IMR-90 (cell line): ENCODE data around the gene NACC2. TPM values are rescaled to one million over a fixed set of nuclear protein-coding genes. Genes with fewer than 3 reads are reported as not detected.

Experiments
- ATAC-seq: fragments of 200-7000 bp; cut with Tn5 transposase; 2 replicates; pipeline ENCODE4 v1.9.1; 2020; ENCODE audit warnings: low read depth, mild to moderate bottlenecking, moderate library complexity
- BruUV-seq: library from RNA; stranded (reverse); fragments of 400-500 nt; replicated peaks from 2 replicates; lab custom pipeline; 2021; lab: Mats Ljungman, UMichigan
- CTCF ChIA-PET: fragments of 300-600 bp; formaldehyde crosslinking; extraction: SDS; loops from one replicate; lab custom pipeline; 2021; ENCODE audit warnings: antibody characterized with exemption; lab: Yijun Ruan, JAX
- POLR2A ChIA-PET: fragments of 300-600 bp; sonication (Branson Sonifier 250); formaldehyde crosslinking; loops from one replicate; lab custom pipeline; 2022; ENCODE audit warnings: antibody characterized with exemption; ENCODE audit not compliant: unreplicated experiment; lab: Charles Lee
- DNase-seq: peaks from one replicate; pipeline ENCODE4 v3.0.0; 2013
- H2AFZ ChIP-seq: replicated peaks from 2 replicates; pipeline ENCODE3; 2013; ENCODE audit warnings: low read length, mild to moderate bottlenecking; ENCODE audit not compliant: poor library complexity
- H2AK5ac ChIP-seq: 2 replicates; pipeline ENCODE4 v1.6.1; 2013; ENCODE audit warnings: low read depth, low read length, inconsistent platforms
- H2AK9ac ChIP-seq: replicated peaks from 2 replicates; pipeline ENCODE3; 2013; ENCODE audit warnings: mild to moderate bottlenecking, low read depth, low read length, moderate library complexity; ENCODE audit not compliant: poor library complexity
- H2BK120ac ChIP-seq: 2 replicates; pipeline ENCODE4 v1.6.1; 2013; ENCODE audit warnings: low read depth, low read length, inconsistent platforms
- H2BK15ac ChIP-seq: 3 replicates; pipeline ENCODE4 v1.6.1; 2013; ENCODE audit warnings: low read depth, low read length, inconsistent platforms
- H2BK20ac ChIP-seq: 2 replicates; pipeline ENCODE4 v1.6.1; 2013; ENCODE audit warnings: low read depth, mild to moderate bottlenecking, inconsistent platforms, low read length, moderate library complexity
- H2BK5ac ChIP-seq: 2 replicates; pipeline ENCODE4 v1.6.1; 2013; ENCODE audit warnings: mild to moderate bottlenecking, low read depth, low read length, inconsistent platforms; ENCODE audit not compliant: poor library complexity, severe bottlenecking
- H3K14ac ChIP-seq: replicated peaks from 2 replicates; pipeline ENCODE4 v1.6.1; 2013; ENCODE audit warnings: low read depth, low read length, inconsistent platforms
- H3K18ac ChIP-seq: 2 replicates; pipeline ENCODE4 v1.6.1; 2013; ENCODE audit warnings: low read depth, low read length, control low read depth
- H3K23ac ChIP-seq: 2 replicates; pipeline ENCODE4 v1.6.1; 2013; ENCODE audit warnings: low read depth, low read length, inconsistent platforms
- H3K27ac ChIP-seq: 2 replicates; pipeline ENCODE4 v1.5.1; 2013; ENCODE audit warnings: mild to moderate bottlenecking, control low read depth, low read length; ENCODE audit not compliant: insufficient read depth
- H3K27me3 ChIP-seq: 2 replicates; pipeline ENCODE4 v1.6.1; 2013; ENCODE audit warnings: low read length; ENCODE audit not compliant: control insufficient read depth, insufficient read depth
- H3K36me3 ChIP-seq: 2 replicates; pipeline ENCODE4 v1.6.1; 2013; ENCODE audit warnings: low read length, mixed read lengths; ENCODE audit not compliant: control insufficient read depth, insufficient read depth
- H3K4ac ChIP-seq: 2 replicates; pipeline ENCODE4 v1.6.1; 2013; ENCODE audit warnings: low read depth, low read length, inconsistent platforms
- H3K4me1 ChIP-seq: 2 replicates; pipeline ENCODE4 v1.6.1; 2013; ENCODE audit warnings: low read length, mixed read lengths; ENCODE audit not compliant: control insufficient read depth, insufficient read depth
- H3K4me2 ChIP-seq: 2 replicates; pipeline ENCODE4 v1.6.1; 2013; ENCODE audit warnings: low read depth, mild to moderate bottlenecking, control low read depth, low read length, moderate library complexity
- H3K4me3 ChIP-seq: 2 replicates; pipeline ENCODE4 v1.5.1; 2013; ENCODE audit warnings: low read depth, mild to moderate bottlenecking, control low read depth, low read length, moderate library complexity; ENCODE audit not compliant: insufficient read depth
- H3K56ac ChIP-seq: 2 replicates; pipeline ENCODE4 v1.6.1; 2013; ENCODE audit warnings: low read length, inconsistent platforms; ENCODE audit not compliant: insufficient read depth; ENCODE audit errors: extremely low read depth
- H3K79me1 ChIP-seq, 2 experiments: 2 replicates each; pipeline ENCODE4 v1.6.1; 2013; ENCODE audit warnings: low read length in 2 of 2, inconsistent platforms in 1 of 2, low read depth in 1 of 2
- H3K9ac ChIP-seq: 2 replicates; pipeline ENCODE4 v1.6.1; 2013; ENCODE audit warnings: low read depth, low read length, control low read depth
- H3K9me1 ChIP-seq: 2 replicates; pipeline ENCODE4 v1.6.1; 2013; ENCODE audit warnings: low read length, inconsistent platforms; ENCODE audit not compliant: insufficient read depth
- H3K9me3 ChIP-seq: 2 replicates; pipeline ENCODE4 v1.6.1; 2013; ENCODE audit warnings: low read length; ENCODE audit not compliant: control insufficient read depth, insufficient read depth
- H4K20me1 ChIP-seq: 2 replicates; pipeline ENCODE4 v1.6.1; 2013; ENCODE audit warnings: low read length, inconsistent platforms; ENCODE audit not compliant: insufficient read depth
- H4K5ac ChIP-seq: 2 replicates; pipeline ENCODE4 v1.6.1; 2013; ENCODE audit warnings: mild to moderate bottlenecking, low read depth, low read length, control low read depth
- H4K8ac ChIP-seq, 2 experiments: 2 replicates each; pipeline ENCODE4 v1.6.1; 2013; ENCODE audit warnings: low read depth in 2 of 2, low read length in 2 of 2, control low read depth in 1 of 2, inconsistent platforms in 1 of 2
- H4K91ac ChIP-seq: 2 replicates; pipeline ENCODE4 v1.6.1; 2013; ENCODE audit warnings: low read depth, low read length, inconsistent platforms; ENCODE audit not compliant: insufficient read depth
- BHLHE40 ChIP-seq: fragments of 150-350 bp; IDR thresholded peaks from 2 replicates; pipeline ENCODE4 v1.6.1; 2016; ENCODE audit warnings: mild to moderate bottlenecking, low read depth, low read length
- CEBPB ChIP-seq: IDR thresholded peaks from 2 replicates; pipeline ENCODE4 v1.6.1; 2012; ENCODE audit warnings: low read depth, low read length, improper control_type of control experiment
- MAZ ChIP-seq: IDR thresholded peaks from 2 replicates; pipeline ENCODE4 v1.6.1; 2012; ENCODE audit warnings: low read depth, mild to moderate bottlenecking, low read length, improper control_type of control experiment, moderate library complexity, borderline replicate concordance
- POLR2A ChIP-seq: IDR thresholded peaks from 2 replicates; pipeline ENCODE4 v1.6.1; 2012; ENCODE audit warnings: mild to moderate bottlenecking, low read depth, low read length
- RFX5 ChIP-seq: IDR thresholded peaks from 2 replicates; pipeline ENCODE4 v1.8.0; 2012; ENCODE audit warnings: low read depth, mild to moderate bottlenecking, low read length, moderate library complexity
- WGBS, 2 experiments: methylation state at CpG; one replicate each; pipeline versions ENCODE4 v1.1.5 to v1.1.7; 2013; ENCODE audit warnings: missing lambda C conversion rate in 2 of 2; ENCODE audit not compliant: insufficient read length in 1 of 2; ENCODE audit errors: extremely low coverage in 2 of 2; 5-methylcytosine and 5-hydroxymethylcytosine counted together
- dilution Hi-C: fragments of 300-500 bp; cut with HindIII; formaldehyde crosslinking; loops from one replicate; pipeline ENCODE4 v1.14.3; 2018; ENCODE audit warnings: low sequenced_read_pairs; ENCODE audit not compliant: unreplicated experiment
- in situ Hi-C: fragments of 300-500 bp; cut with MboI; formaldehyde crosslinking; loops from 3 replicates; pipeline ENCODE4 v1.14.3; 2019; ENCODE audit warnings: low sequenced_read_pairs, inconsistent platforms, mixed read lengths
- intact Hi-C: fragments of 100-400 bp; cut with micrococcal nuclease; formaldehyde crosslinking; loops from 2 replicates; pipeline ENCODE4 v1.10.0; 2022
- polyA plus RNA-seq, 3 experiments: library from polyadenylated mRNA; depleted of rRNA; stranded (reverse); fragments of >200 nt; gene quantifications; 2 replicates each; pipeline ENCODE4 v1.2.3, GENCODE V29; 2012; ENCODE audit warnings: low replicate concordance in 1 of 3
- total RNA-seq: library from RNA; depleted of rRNA; stranded (reverse); fragments of >200 nt; gene quantifications from 2 replicates; pipeline ENCODE4 v1.2.3, GENCODE V29; 2012

Gene NACC2
- total and polyA plus RNA-seq, 2 of the 4 experiments (the other 2 are of a cell fraction), result 7.9 to 19.0 TPM

- CTCF ChIA-PET, result no interaction called here
- Histone ChIP-seq H3K18ac (no peak overlapping the region), H2AK9ac (peak overlapping the region; percentile 88), H2AK5ac (peak overlapping the region; percentile 63), H3K4ac (no peak overlapping the region), H3K4me3 (no peak overlapping the region), H3K9ac (no peak overlapping the region), H3K9me1 (peaks cover 19% of the 10 kb centered on the region), H4K8ac (no peak overlapping the region), H3K4me2 (no peak overlapping the region), H3K14ac (no peak overlapping the region), H3K27ac (0 out of 2 replicates have a peak overlapping the region, but pooled peaks have one; percentile 8), H2BK20ac (no peak overlapping the region), H3K79me1 (peaks cover 27 to 80% of the 10 kb centered on the region in 2 experiments), H3K9me3 (no peaks in the 10 kb centered on the region), H2BK15ac (no peak overlapping the region), H2AFZ (no peak overlapping the region), H2BK120ac (no peak overlapping the region), H4K91ac (no peak overlapping the region), H3K4me1 (peaks cover 11% of the 10 kb centered on the region), H3K36me3 (peaks cover 33% of the 10 kb centered on the region), H4K20me1 (peaks cover 80% of the 10 kb centered on the region), H2BK5ac (no peak overlapping the region), H3K27me3 (no peaks in the 10 kb centered on the region), H3K23ac (no peak overlapping the region), H4K5ac (no peak overlapping the region), H3K56ac (no peak overlapping the region)
- POLR2A ChIA-PET, result no interaction called here
- in situ Hi-C loops, result no loop called here
- 77% methylated on average over 13 of the region's 44 CpGs; no CpG with 5 or more reads in 1 of the 2 experiments for WGBS, 2 experiments
- DNase-seq (peak; percentile 63), ATAC-seq (peak; percentile 67)
- BruUV-seq, result no TSS peak
- TF ChIP-seq RFX5 (no peak), BHLHE40 (no peak), MAZ (peak; percentile 63; the same call in 1 of the 2 replicates), POLR2A (no peak), CEBPB (peak; percentile 97)
- intact Hi-C loops, result no loop called here
- dilution Hi-C loops, result no loop called here
Observed at GRCh38 chr9:136045595-136046553, 49.2 kb downstream of the NACC2 start.
